H9 (cell line): Measurements from ENCODE around the gene ELAVL1. TPM values are rescaled to one million over a fixed set of nuclear protein-coding genes. Genes with fewer than 3 reads are reported as not detected.

Source experiments
- DNase-seq: peaks from one replicate; pipeline ENCODE4 v3.0.0-alpha.2; 2017
- H2AFZ ChIP-seq: one replicate; pipeline ENCODE4 v1.6.1; 2013; ENCODE audit warnings: mild to moderate bottlenecking, low read length, control low read depth, moderate library complexity
- H2AK5ac ChIP-seq: 2 replicates; pipeline ENCODE4 v1.6.1; 2013; ENCODE audit warnings: low read length, control low read depth, mixed read lengths; ENCODE audit not compliant: insufficient read length
- H2BK120ac ChIP-seq: one replicate; pipeline ENCODE4 v1.6.1; 2013; ENCODE audit warnings: low read depth, mild to moderate bottlenecking, low read length, control low read depth, inconsistent platforms; ENCODE audit not compliant: poor library complexity, severe bottlenecking
- H2BK12ac ChIP-seq: 2 replicates; pipeline ENCODE4 v1.6.1; 2013; ENCODE audit warnings: low read length, control low read depth, mixed read lengths, low read depth; ENCODE audit not compliant: insufficient read length
- H2BK15ac ChIP-seq: 2 replicates; pipeline ENCODE4 v1.6.1; 2013; ENCODE audit warnings: low read depth, low read length, control low read depth
- H2BK20ac ChIP-seq: one replicate; pipeline ENCODE4 v1.6.1; 2013; ENCODE audit warnings: low read depth, mild to moderate bottlenecking, low read length, control low read depth, inconsistent platforms; ENCODE audit not compliant: poor library complexity, severe bottlenecking
- H2BK5ac ChIP-seq: 2 replicates; pipeline ENCODE4 v1.6.1; 2013; ENCODE audit warnings: low read length, control low read depth, mixed read lengths; ENCODE audit not compliant: insufficient read length
- H3K14ac ChIP-seq: 2 replicates; pipeline ENCODE4 v1.6.1; 2013; ENCODE audit warnings: low read length, control low read depth; ENCODE audit not compliant: insufficient read depth
- H3K18ac ChIP-seq: 2 replicates; pipeline ENCODE4 v1.6.1; 2013; ENCODE audit warnings: low read depth, mild to moderate bottlenecking, mixed read lengths, low read length, control low read depth; ENCODE audit not compliant: insufficient read length
- H3K23ac ChIP-seq: 2 replicates; pipeline ENCODE4 v1.6.1; 2013; ENCODE audit warnings: low read length, control low read depth, mixed read lengths, low read depth; ENCODE audit not compliant: insufficient read length
- H3K23me2 ChIP-seq: 2 replicates; pipeline ENCODE4 v1.6.1; 2013; ENCODE audit warnings: low read depth, mild to moderate bottlenecking, mixed read lengths, low read length, control low read depth; ENCODE audit not compliant: insufficient read length, poor library complexity, severe bottlenecking
- H3K27ac ChIP-seq: 2 replicates; pipeline ENCODE4 v1.5.1; 2013; ENCODE audit warnings: low read length, control low read depth, mixed read lengths, low read depth; ENCODE audit not compliant: insufficient read length
- H3K27me3 ChIP-seq: 2 replicates; pipeline ENCODE4 v1.6.1; 2013; ENCODE audit warnings: low read length, control low read depth, inconsistent platforms; ENCODE audit not compliant: insufficient read depth
- H3K4ac ChIP-seq: 2 replicates; pipeline ENCODE4 v1.6.1; 2013; ENCODE audit warnings: low read depth, mild to moderate bottlenecking, control low read depth, inconsistent platforms, low read length, moderate library complexity
- H3K4me1 ChIP-seq: 2 replicates; pipeline ENCODE4 v1.6.1; 2013; ENCODE audit warnings: low read length, control low read depth, inconsistent platforms; ENCODE audit not compliant: insufficient read depth
- H3K4me2 ChIP-seq: 2 replicates; pipeline ENCODE4 v1.6.1; 2013; ENCODE audit warnings: low read length, control low read depth, mixed read lengths; ENCODE audit not compliant: insufficient read length, insufficient read depth
- H3K56ac ChIP-seq: 2 replicates; pipeline ENCODE4 v1.6.1; 2013; ENCODE audit warnings: low read depth, mild to moderate bottlenecking, mixed read lengths, low read length, control low read depth; ENCODE audit not compliant: insufficient read length
- H3K79me1 ChIP-seq: 2 replicates; pipeline ENCODE4 v1.6.1; 2013; ENCODE audit warnings: low read depth, mild to moderate bottlenecking, moderate library complexity, low read length, control low read depth, inconsistent platforms; ENCODE audit not compliant: insufficient read depth, poor library complexity, severe bottlenecking
- H3K79me2 ChIP-seq: 2 replicates; pipeline ENCODE4 v1.6.1; 2013; ENCODE audit warnings: low read length, control low read depth, inconsistent platforms; ENCODE audit not compliant: insufficient read depth
- H3K9ac ChIP-seq: 2 replicates; pipeline ENCODE4 v1.6.1; 2013; ENCODE audit warnings: low read length, control low read depth, mixed read lengths; ENCODE audit not compliant: insufficient read length; ENCODE audit errors: extremely low read depth
- H3K9me3 ChIP-seq: one replicate; pipeline ENCODE4 v1.6.1; 2013; ENCODE audit warnings: low read depth, low read length, inconsistent platforms; ENCODE audit not compliant: control insufficient read depth
- H3T11ph ChIP-seq: one replicate; pipeline ENCODE4 v1.6.1; 2013; ENCODE audit warnings: mild to moderate bottlenecking, low read length, control low read depth, inconsistent platforms
- H4K20me1 ChIP-seq: one replicate; pipeline ENCODE4 v1.6.1; 2013; ENCODE audit not compliant: control insufficient read depth, insufficient read length, insufficient read depth
- H4K5ac ChIP-seq: 2 replicates; pipeline ENCODE4 v1.6.1; 2013; ENCODE audit warnings: low read depth, mild to moderate bottlenecking, mixed read lengths, low read length, control low read depth; ENCODE audit not compliant: insufficient read length
- H4K8ac ChIP-seq: replicated peaks from 2 replicates; pipeline ENCODE4 v1.6.1; 2013; ENCODE audit warnings: low read length, control low read depth, mixed read lengths, low read depth; ENCODE audit not compliant: insufficient read length
- H4K91ac ChIP-seq: 2 replicates; pipeline ENCODE4 v1.6.1; 2013; ENCODE audit warnings: low read depth, mild to moderate bottlenecking, moderate library complexity, mixed read lengths, low read length, control low read depth; ENCODE audit not compliant: insufficient read length
- H3K27ac Mint-ChIP-seq, 3 experiments: 2 replicates in 2 of 3; 3 replicates in 1 of 3; pipeline ENCODE4 v1.8.0; 2020 to 2021; ENCODE audit warnings: mixed read lengths in 3 of 3, mild to moderate bottlenecking in 1 of 3, moderate library complexity in 1 of 3
- H3K27me3 Mint-ChIP-seq: 2 replicates; pipeline ENCODE4 v1.8.0; 2021; ENCODE audit warnings: low read depth, mild to moderate bottlenecking, moderate library complexity, mixed read lengths
- H3K36me3 Mint-ChIP-seq, 3 experiments: 2 replicates in 2 of 3; 3 replicates in 1 of 3; pipeline ENCODE4 v1.8.0; 2020 to 2021; ENCODE audit warnings: low read depth in 3 of 3, mixed read lengths in 3 of 3; ENCODE audit not compliant: insufficient read depth in 1 of 3
- H3K4me1 Mint-ChIP-seq, 2 experiments: 2 replicates each; pipeline ENCODE4 v1.8.0; 2020; ENCODE audit warnings: mixed read lengths in 2 of 2
- H3K4me3 Mint-ChIP-seq, 2 experiments: 2 replicates in 1 of 2; 3 replicates in 1 of 2; pipeline ENCODE4 v1.8.0; 2020 to 2021; ENCODE audit warnings: mild to moderate bottlenecking in 2 of 2, mixed read lengths in 2 of 2, moderate library complexity in 1 of 2
- H3K9me3 Mint-ChIP-seq, 2 experiments: 2 replicates in 1 of 2; 3 replicates in 1 of 2; pipeline ENCODE4 v1.8.0; 2020; ENCODE audit warnings: mild to moderate bottlenecking in 2 of 2, mixed read lengths in 2 of 2, moderate library complexity in 1 of 2
- WGBS: extraction: QIAGEN DNeasy Blood & Tissue Kit; methylation state at CpG from one replicate; pipeline ENCODE4 v1.1.7; 2013; ENCODE audit warnings: missing lambda C conversion rate, low lambda C conversion rate, mixed read lengths; ENCODE audit not compliant: insufficient read length; ENCODE audit errors: extremely low coverage; 5-methylcytosine and 5-hydroxymethylcytosine counted together
- total RNA-seq: library from RNA; stranded (reverse); gene quantifications from 2 replicates; pipeline ENCODE4 v1.2.1, GENCODE V29; 2021
- TF ChIP-seq, protein P1 (sequence below): fragments of 200-600 bp; sonication (generic); conservative IDR thresholded peaks from 3 replicates; pipeline ENCODE4 v1.8.0; 2021; ENCODE audit warnings: antibody characterized with exemption, mild to moderate bottlenecking

ELAVL1 gene
- total RNA-seq, 1 experiment from 2014 or later = 149 TPM

GRCh38 chr19:7914099-7914498, 91.3 kb downstream of the ELAVL1 start:
- Mint-ChIP-seq H3K4me1 (peaks cover 11 to 16% of the 10 kb centered on the region in 2 experiments; a peak in 3 of 4 replicates), H3K9me3 (no peaks in the 10 kb centered on the region), H3K27ac (no peak overlapping the region), H3K27me3 (peaks cover 47% of the 10 kb centered on the region), H3K4me3 (no peak overlapping the region), H3K36me3 (peaks cover 15 to 28% (median 24%) of the 10 kb centered on the region in 3 experiments; a peak in 6 of 7 replicates)
- Histone ChIP-seq H2BK120ac (no peak overlapping the region), H3K9me3 (no peaks in the 10 kb centered on the region), H2BK20ac (no peak overlapping the region), H4K8ac (no peak overlapping the region), H3K14ac (no peak overlapping the region), H3K9ac (no peak overlapping the region), H4K5ac (no peak overlapping the region), H3K27ac (no peak overlapping the region), H4K91ac (no peak overlapping the region), H3K79me2 (no peaks in the 10 kb centered on the region), H3K27me3 (peaks cover 16% of the 10 kb centered on the region; the same call in 1 of the 2 replicates), H2AFZ (no peak overlapping the region), H3K18ac (no peak overlapping the region), H2BK5ac (no peak overlapping the region), H3K4me1 (no peaks in the 10 kb centered on the region), H2BK15ac (no peak overlapping the region), H3T11ph (no peak overlapping the region), H3K23ac (no peak overlapping the region), H2AK5ac (no peak overlapping the region), H2BK12ac (no peak overlapping the region), H3K4me2 (no peak overlapping the region), H3K56ac (no peak overlapping the region), H3K4ac (no peak overlapping the region), H3K23me2 (peaks cover 12% of the 10 kb centered on the region), H3K79me1 (no peaks in the 10 kb centered on the region), H4K20me1 (no peaks in the 10 kb centered on the region)
- WGBS = no CpG with 5 or more reads among the region's 12 CpGs
- TF ChIP-seq, protein P1, sequence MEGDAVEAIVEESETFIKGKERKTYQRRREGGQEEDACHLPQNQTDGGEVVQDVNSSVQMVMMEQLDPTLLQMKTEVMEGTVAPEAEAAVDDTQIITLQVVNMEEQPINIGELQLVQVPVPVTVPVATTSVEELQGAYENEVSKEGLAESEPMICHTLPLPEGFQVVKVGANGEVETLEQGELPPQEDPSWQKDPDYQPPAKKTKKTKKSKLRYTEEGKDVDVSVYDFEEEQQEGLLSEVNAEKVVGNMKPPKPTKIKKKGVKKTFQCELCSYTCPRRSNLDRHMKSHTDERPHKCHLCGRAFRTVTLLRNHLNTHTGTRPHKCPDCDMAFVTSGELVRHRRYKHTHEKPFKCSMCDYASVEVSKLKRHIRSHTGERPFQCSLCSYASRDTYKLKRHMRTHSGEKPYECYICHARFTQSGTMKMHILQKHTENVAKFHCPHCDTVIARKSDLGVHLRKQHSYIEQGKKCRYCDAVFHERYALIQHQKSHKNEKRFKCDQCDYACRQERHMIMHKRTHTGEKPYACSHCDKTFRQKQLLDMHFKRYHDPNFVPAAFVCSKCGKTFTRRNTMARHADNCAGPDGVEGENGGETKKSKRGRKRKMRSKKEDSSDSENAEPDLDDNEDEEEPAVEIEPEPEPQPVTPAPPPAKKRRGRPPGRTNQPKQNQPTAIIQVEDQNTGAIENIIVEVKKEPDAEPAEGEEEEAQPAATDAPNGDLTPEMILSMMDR = no peak
- no peak for DNase-seq
